GM18505 (cell line): ENCODE measurements around the gene DUSP15.

Experiments used
- ATAC-seq: cut with Tn5 transposase; IDR thresholded peaks from one replicate; pipeline ENCODE4 v1.9.1; 2021; ENCODE audit not compliant: unreplicated experiment
- POLR2A ChIP-seq: IDR thresholded peaks from 4 replicates; pipeline ENCODE4 v1.6.1; 2011; ENCODE audit warnings: borderline replicate concordance; ENCODE audit not compliant: insufficient read depth, insufficient read length; ENCODE audit errors: extremely low read depth

DUSP15 gene

DNA sequence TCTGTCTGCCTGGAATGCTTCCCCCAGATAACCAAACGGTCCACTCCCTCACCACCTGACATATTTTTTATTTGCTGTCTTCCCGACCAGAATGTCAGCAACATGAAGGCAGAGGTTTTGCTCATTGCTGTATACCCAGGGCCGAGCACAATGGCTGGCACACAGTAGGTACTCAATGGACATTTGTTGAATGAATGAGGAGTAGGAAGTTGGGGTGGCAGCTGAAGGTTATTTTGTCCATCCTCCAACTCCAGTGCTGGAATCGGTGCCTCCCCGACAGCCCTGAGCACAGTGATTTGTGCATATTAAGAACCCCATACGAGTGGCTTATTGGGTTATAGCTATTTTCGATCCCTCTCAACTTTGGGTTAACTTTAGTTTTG, 10.3 kb downstream of the DUSP15 start:
- no peak for ATAC-seq
- TF ChIP-seq POLR2A = no peak

DNA sequence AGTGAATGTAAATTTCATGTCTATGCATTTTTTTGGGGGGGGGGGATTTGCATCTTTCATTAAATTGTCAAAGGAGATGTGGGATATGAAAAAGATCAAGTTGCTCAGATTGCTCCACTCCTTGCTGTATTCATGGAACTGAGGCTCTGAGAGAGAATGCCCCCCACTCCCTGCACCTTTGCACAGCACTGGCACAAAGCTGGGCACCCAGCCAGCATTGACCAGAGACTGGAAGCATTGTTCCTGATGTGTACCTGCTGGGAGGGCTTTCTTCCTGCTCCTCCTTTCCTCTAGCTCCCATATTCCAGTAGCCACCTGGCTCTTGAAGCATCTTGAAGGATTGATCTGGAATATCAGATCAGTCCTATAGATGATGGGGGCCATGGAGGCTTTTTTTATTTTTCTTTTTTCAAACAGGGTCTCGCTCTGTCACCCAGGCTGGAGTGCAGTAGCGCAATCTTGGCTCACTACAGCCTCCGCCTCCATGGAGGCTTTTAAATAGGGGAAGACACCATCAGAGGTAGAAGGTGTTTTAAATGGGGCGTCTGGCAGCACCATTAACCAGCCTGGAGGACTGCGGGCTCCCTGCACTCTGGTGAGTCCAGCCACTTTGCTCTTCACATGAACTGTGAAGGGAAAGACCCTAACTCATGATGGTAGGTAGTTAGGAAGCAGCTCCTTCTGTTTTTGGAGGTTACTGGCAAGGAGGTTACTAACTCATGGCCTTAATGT, 10.9 kb downstream of the DUSP15 start:
- ATAC-seq = no peak
- TF ChIP-seq POLR2A = no peak

DNA sequence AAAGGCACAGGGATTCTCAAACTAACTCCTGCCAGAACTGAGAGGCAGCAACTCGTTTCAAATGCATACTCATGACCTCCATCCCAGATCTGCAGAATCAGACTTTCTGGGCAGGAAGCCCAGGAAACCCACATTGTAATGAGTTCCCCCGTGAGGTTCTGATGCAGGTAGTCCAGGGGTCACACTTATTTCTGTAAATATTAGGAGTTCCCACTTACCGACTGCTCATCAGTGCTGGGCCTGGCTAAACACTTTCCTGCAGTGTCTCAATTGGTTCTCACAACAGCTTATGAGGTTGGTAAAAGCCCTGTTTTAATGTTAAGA, 11.6 kb downstream of the DUSP15 start:
- ATAC-seq = no peak
- TF ChIP-seq POLR2A = no peak

DNA sequence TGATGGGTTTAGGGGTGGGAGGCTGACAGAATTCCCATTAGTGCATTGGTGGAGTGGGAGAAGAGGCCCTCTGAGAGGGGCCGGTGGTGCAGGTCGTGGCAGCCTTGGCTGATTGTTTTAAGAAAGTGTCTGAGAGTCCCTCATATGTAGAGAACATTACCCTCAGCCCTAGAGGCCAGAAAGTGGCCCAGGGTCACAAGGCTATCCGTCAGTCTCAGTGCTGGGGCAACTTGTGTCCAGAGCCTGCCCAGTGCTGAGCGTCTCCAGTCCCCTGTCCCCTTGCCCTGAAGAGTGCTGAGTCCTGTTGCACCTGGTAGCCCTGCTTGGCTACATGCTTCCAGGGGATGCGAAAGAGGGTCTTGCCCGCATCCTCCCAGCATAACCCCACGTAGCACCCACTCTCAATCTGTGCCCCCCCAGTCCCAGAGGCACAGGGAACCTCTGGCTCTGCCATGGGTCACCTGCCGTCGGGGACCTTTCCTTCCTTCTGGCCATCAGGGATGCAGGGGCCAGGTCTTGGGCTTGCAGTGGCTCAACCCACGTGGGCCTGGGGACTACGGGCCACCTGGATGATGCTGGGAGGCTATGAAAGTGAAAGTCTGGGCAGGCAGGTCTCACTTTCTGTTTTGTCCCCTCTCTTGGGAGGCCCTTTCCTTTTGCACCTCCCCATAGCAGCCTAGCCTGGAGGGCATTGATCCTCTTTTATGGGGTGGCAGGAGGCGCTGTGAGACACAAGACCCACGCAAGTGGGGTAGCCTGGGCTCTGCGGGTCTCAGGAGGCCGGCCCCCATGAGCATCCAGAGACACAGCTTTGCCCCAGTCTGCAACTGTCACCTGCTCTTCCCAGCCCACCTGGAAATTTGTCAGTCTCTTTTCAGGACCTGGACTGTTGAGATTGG, 12.2 kb downstream of the DUSP15 start:
- TF ChIP-seq POLR2A = no peak
- ATAC-seq = no peak

DNA sequence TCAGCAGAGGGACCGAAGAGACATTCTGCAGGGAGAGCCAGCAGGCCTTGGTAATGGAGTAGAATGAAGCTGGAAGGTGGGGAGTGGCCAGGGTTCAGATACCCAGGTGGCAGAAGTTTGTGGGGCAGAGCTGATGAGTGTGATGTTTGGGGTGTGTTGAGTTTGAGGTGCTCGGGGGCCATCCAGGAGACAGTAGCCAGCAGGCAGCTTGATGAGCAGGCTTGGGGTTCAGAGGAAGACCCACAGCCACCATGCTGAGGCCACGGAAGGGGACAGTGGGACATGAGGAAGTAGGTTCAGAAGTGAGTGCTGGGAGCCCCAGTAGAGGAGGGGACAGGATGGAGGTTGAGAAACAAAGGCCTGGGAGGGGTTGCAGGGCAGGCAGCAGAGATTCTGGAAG, 13.8 kb downstream of the DUSP15 start:
- no peak for ATAC-seq
- no peak for TF ChIP-seq POLR2A

- ATAC-seq = no peak
- no peak for TF ChIP-seq POLR2A
These were observed 16.8 kb downstream of the DUSP15 start for GRCh38 chr20:31853481-31853880.

DNA sequence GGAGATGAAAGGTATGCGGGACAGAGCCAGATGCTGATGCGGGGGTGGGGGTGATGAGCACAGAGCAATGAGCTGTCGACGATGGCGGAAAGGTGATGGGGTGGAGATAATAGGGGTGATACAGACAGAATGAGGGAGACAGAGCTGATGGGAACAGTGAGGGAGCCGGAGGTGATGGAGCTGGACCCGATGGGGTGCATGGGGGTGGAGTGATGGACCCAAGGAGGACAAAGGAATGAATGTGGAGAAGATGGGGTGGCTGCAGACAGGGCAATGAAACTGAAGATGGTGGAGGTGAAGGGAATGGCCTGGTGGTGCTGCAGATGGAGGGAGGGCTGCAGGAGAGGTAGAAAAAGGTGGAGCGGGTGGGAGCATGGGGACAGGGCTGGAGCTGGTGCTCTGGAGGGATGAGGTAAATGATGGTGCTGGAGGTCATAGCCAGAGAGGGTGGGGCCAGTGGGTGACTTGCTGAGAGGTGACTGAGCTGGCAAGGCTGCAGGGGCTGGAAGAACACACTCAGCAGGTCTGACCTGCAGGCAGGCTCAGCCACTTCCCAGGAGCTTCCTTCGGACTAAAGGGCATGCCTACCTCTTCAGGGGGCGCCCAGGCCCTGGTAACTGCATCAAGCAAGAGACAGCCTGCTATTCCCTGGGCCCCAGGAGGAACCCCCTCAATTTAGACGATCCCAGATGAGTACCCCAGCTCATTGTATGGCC, 18.9 kb downstream of the DUSP15 start:
- no peak for ATAC-seq

DNA sequence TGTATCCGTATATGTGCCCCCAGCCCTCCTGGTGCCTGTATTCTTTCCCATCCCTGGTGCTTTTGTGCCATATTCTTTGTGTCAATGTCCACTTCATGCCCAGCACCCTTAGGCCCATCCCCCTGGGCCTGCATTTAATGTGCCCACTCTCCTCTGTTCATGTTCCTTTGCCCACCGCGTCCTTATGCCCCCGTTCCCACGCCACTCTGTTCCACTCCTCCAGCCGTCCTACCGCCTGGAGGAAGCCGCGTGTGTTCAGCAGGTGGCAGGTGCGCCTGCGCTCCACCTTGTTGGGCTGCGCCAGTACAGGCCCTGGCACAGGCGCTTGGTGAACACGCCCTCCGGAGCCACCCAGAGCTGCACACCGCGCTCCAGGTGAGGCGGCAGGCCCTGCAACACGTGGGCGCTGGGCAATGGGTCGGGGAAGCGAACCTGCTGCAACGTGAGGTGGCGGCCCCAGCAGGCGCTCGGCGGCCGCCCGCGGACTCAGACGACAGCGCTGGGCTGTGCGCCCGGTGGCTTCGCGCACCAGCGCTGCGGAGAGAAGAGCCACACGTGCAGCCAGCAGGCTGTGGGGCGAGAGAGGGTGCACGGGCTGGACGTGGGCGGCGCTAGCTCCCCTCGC, 20.9 kb downstream of the DUSP15 start:
- ATAC-seq = no peak
- no peak for TF ChIP-seq POLR2A

More for the DNA sequence above, 18.9 kb downstream of the DUSP15 start:
- no peak for TF ChIP-seq POLR2A

DNA sequence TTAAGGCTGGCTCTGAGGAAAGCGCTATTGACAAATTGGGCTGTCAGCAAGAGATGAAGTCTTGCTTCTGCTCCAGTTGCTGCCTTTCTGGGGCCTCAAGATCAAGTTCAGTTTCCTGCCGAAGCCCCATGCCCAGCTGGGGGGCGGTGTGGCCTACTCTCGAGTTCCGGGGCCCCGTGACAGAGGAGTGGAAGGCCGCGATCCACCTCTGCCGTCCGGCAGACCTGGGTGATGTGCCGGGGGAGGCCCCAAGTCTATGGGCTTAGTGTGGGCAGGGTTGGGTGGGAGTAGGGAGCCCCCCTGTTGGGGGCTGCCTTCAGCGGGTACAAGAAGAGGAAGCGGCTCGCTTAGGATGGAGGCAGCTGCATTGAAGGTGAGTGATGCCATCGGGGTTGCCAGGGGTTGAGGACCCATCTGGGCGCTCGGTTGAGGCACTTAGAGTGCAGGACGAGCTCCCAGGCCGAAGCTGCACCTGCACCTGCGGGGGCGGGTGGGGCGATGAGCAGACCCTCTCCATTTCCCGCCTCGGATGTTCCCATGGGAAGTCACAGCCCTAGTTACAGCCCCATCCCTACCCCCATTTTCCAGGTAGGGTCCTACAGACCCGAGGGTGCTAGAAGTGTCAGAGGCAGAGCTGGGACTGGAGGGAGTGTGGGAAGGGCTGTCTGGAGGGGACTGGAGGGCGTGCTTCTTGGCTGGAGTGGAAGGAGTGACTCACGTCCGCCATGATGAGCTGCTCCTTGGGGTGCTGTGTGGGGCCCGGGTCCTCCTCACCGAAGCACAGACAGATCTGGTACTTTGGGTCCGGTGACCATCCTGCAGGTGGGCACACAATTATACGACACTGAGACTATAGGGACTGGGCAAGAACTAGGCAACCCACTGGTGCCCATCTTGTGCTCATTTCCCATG, 22.0 kb downstream of the DUSP15 start:
- TF ChIP-seq POLR2A = no peak
- ATAC-seq = no peak

DNA sequence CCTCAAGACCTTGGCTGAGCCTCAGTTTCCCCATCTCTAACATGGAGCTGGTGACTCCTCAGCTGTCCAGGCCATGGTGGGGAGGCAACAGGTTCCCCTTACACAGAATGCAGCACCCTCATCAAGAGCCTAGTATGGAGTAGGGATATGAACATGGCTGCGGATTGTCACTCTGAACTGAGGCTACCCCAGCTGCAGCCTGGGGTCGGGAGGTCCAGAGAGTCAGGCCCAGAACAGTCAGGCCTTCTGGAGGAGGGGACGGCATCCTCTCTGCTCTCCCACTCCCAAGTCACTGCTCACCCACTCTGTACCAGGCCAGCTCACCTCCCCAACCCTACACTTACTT, 23.6 kb downstream of the DUSP15 start:
- no peak for TF ChIP-seq POLR2A
- ATAC-seq = no peak

GRCh38 chr20:31845300-31845863, 24.9 kb downstream of the DUSP15 start, which contains the start of gene FOXS1:
Gene FOXS1, minus strand, starts transcription at chr20:31845604. Its CDS starts 62 bp downstream, at chr20:31845542.
- no peak for TF ChIP-seq POLR2A
- ATAC-seq = no peak

- no peak for ATAC-seq
- TF ChIP-seq POLR2A = no peak
These were observed 25.5 kb downstream of the DUSP15 start for GRCh38 chr20:31844737-31845299.
